ENCODE measurements around the gene JUN.
A peak's percentile ranks its signal among the peaks of the same experiment; 100 is the strongest.
"Not testable (repeated sequence)": the region's sequence is repeated elsewhere in the genome, so short reads cannot be mapped to it uniquely, and the experiment has no call there.

JUN gene

GRCh38 chr1:58805716-58806571 lies 22.1 kb upstream of the JUN start:
- DNase-seq: no peak

DNA sequence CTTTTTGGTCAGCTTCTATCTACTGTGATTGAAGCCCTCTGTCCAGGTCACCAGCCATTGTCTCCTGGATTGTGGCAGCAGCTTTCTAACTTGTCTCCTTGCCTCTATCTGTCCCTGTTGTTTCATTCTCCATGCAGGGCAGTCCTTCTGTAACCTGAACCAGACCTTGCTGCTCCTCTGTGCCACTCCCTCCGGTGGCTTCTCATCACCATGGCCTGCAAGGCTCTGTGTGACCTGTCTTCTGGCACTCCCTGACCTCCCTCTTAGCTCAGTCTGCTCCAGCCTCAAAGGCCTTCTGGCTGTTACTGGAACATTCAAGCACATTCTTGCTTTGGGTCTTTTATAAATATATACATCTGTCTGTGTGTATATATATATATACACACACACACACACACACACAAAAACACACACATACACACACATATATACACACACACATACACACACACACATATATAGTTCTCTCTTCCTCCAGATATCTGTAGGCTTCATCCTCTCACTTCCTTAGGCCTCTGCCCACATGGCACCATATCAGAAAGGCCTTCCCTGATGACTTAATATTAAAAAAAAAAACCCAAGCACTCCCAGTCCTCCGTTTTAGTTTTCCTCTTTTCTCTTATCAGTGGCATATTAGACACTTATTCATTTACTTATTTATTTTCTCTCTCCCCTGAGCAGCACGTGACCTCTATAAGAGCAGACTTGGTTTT lies 21.2 kb upstream of the JUN start:
- DNase-seq: no peak

GRCh38 chr1:58803858-58804257 lies 20.0 kb upstream of the JUN start:
- DNase-seq: no peak

GRCh38 chr1:58802640-58803399 lies 19.0 kb upstream of the JUN start:
- DNase-seq: no peak

DNA sequence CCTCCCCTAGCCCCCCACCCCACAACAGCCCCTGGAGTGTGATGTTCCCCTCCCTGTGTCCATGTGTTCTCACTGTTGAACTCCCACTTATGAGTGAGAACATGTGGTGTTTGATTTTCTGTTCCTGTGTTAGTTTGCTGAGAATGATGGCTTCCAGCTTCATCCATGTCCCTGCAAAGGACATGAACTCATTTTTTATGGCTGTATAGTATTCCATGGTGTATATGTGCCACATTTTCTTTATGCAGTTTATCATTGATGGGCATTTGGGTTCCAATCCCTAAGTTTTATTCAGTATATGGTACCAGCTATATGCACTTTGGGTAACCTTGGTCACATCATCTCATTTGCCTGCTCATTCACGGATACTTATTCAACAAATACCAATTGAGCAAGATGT lies 17.4 kb upstream of the JUN start:
- DNase-seq: not testable (repeated sequence)

GRCh38 chr1:58799650-58800049 lies 15.8 kb upstream of the JUN start:
- DNase-seq: no peak

- DNase-seq: no peak
Observed at GRCh38 chr1:58798910-58799442, 15.1 kb upstream of the JUN start.

DNA sequence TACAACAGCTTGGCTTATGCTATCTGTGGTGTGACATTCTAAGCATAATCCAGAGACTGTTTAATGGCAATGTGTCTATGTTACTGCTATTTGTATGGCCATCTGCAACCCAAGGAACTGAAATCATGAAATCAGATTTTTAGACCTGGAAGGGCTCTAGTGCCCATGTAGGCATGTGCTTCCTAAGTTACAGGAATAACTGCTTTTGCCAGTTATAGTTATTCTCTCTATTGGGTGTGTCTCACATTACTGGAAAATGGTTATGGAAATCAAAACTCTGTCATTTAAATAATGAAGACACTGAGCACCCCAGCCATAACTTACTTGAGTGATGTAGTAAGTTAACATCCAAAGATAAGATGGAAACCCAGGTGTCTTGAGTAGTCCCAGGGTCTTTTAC lies 12.6 kb upstream of the JUN start:
- DNase-seq: no peak

DNA sequence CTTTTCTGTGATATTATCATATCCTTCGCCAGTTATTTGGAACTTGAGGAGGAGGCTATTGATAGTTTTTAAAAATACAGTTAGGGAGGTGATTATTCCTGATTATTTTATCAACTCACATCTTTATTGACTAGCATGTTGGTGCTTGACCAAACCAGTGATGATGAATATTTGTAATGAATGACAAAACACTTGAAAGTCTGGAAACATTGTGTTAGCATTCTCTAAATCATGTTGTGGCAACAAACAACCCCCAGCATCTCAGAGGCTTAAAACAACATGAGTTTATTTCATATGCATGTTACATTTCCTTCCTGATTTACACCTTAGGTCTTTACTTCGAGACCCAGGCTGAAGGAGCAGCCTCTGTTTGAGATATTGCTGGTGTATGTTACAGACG lies 10.7 kb upstream of the JUN start:
- DNase-seq: no peak

DNA sequence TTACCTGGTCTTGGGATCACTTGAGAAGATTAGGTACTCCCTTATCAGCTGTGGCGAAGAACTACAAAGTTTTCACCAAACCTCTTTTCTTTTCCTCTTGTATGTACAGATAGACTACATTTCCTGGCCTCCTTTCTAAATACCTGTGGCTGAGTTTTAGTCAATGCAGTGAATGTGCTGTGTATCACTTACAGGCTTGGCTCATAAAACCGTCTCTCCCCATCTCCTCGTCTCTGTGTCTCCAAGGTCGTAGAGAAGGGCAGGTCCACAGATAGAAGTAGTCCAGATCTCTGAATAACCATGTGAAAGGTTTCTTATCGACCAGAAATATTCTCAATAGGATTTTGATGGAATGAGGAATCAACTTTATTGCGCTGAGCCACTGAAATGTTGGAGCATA lies 9.0 kb upstream of the JUN start:
- DNase-seq: no peak

DNA sequence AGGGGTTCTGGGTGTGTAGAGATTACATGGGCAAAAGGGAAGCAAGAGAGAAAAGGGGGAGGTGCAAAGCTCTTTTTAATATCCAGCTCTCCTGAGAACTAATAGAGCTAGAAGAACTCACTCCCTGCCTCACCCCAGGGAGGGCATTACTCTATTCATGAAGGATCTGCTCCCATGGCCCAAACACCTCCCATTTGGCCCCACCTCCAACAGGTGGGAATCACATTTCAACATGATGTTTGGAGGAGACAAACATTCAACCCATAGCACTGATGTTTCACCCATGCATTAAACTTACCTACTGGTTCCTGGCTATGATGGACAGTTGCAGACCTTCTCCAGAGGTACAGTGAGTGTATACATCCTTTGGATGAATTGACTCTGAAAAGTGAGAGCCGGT lies 7.3 kb upstream of the JUN start:
- DNase-seq: no peak

- DNase-seq: no peak
Observed at GRCh38 chr1:58789996-58790660, 6.3 kb upstream of the JUN start.

DNA sequence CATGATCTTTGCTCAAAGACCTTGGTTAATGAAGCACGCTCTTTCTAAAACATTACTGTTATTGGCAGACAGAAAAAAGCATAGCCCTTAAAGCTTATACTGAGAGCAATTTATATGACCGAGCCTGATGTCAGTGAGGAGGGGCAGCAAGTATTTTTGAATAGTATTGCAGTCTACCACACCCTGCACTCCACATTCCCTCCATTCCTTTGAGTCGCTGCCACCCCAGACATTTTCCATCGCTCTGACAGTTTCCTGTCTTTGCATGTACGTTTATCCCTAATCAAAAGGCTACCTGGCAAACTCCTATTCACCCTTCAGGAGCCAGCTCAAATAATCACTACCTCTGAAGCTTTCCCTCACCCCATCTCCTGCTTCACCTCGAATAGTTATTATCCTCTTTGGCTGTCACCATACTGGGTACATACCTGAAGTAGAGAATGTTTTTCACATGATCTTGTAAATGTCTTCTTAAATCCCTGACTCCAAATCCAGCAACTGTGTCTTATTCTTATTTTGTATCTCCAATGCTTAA lies 5.5 kb upstream of the JUN start:
- DNase-seq: no peak

GRCh38 chr1:58788259-58788658 lies 4.4 kb upstream of the JUN start:
- DNase-seq: no peak

GRCh38 chr1:58786927-58787245 lies 3.0 kb upstream of the JUN start:
- DNase-seq: no peak

DNA sequence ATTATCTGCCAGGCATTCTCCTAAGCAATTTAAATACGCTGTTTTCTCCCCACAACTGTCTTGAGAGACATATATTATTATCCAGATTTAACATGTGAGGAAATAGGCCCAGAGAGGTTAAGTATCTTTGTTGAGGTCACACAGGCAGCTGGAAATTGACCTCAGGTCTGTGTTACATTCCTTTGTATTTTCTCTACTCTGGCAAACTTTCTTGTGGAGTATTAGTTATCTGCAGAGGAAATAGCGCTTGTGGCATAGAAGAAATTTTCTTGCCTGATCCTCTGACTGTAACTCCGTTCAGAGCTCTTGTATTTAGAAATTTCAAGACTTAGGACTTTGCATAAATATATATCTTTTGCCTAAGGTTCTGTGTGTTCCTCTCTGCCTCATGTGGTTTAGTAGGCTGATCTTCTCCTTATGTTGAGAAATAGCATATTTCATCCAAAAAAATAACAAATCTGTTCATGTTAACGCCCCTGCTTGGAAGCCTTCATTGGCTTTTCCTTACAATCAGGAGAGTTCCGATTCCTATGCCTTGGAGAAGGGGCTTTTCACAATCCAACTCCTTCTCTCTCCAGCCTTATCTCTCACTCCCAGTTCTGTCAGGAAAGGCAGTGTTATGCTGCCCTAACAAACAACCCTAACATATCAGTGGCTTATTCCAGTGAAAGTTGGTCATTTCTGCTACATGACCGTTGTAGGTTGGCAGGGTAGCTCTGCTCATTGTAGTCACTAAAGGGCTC lies 2.5 kb upstream of the JUN start:
- no peak for DNase-seq

- DNase-seq: no peak
Observed at GRCh38 chr1:58785442-58786058, 1.7 kb upstream of the JUN start.

DNA sequence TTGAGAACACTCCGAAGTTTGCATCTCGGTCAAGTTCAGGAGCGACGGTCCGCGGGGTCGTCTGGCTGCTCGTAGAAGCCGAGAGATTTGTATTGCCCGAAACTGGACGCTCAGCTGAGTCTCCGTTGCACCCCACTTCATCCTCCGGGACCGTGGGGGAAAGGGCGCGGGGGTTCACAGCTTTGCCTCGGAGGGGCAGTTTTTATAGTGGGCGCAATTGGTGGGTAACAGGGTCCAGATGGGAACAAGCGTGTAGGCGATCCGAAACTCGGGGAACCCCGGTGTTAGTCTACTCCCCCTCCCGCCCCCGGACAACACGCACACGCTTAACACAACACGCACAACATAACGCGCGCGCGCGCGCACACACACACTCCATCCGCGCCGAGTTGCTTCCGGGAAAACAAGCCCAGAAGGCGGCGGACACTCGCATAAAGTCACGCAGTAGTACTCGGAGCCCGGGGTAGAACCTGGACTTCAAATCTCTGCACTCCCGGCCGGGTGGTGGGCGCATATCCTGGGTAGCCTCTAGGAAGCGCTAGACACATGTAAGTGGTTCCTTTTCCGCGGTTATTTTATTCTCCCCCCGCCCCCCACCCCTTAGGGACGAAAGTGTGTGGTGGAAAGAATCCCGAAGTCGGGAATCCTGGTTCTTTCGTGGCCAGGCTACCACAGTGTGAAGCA lies 1.1 kb upstream of the JUN start:
- DNase-seq: peak; percentile 80

- DNase-seq: peak; percentile 94
Observed at GRCh38 chr1:58783090-58783992, 506 bp downstream of the JUN start.

Data from T1000 (cell line).